ENCODE measurements around the gene NPTX2.

The NPTX2 gene

DNA sequence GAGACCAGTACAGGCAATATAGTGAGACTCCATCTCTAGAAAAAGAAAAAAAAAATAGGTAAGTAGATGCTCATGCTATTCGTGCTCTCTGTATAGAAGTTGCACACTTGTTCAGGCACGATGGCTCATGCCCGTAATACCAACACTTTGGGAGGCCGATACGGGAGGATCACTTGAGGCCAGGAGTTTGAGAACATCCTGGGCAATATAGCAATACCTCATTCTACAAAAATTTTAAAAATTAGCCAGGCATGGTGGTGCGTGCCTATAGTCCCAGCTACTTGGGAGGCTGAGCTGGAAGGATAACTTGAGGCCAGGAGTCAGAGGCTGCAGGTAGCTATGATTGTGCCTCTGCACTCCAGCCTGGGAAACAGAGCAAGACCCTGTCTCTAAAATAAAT lies 17.2 kb upstream of the NPTX2 start:
- Histone ChIP-seq H3K9ac (ENCODE audit: low read depth, low read length) (no peak overlapping the region), H3K4me1 (ENCODE audit: insufficient read depth, low read length) (no peaks in the 10 kb centered on the region), H4K20me1 (ENCODE audit: insufficient read depth, low read length) (no peaks in the 10 kb centered on the region), H3K27ac (ENCODE audit: low read length) (no peak overlapping the region), H3K9me3 (ENCODE audit: insufficient read depth, low read length, severe bottlenecking) (no peaks in the 10 kb centered on the region), H3K36me3 (ENCODE audit: insufficient read depth, low read length) (no peaks in the 10 kb centered on the region), H3K27me3 (ENCODE audit: insufficient read depth, low read length, poor library complexity) (no peaks in the 10 kb centered on the region), H3K4me2 (ENCODE audit: insufficient read depth, low read length) (no peak overlapping the region), H2AFZ (ENCODE audit: low read depth, low read length) (no peak overlapping the region), H3K4me3 (ENCODE audit: low read depth in 1 of 2, low read length in 2 of 2) (no peak overlapping the region), H3K79me2 (ENCODE audit: insufficient read depth, low read length) (no peaks in the 10 kb centered on the region)
- TF ChIP-seq EZH2 (IDR thresholded peaks at IDR 0.05; ENCODE audit: borderline replicate concordance, low read depth, low read length, severe bottlenecking) = no peak
- TF ChIP-seq, protein P1, sequence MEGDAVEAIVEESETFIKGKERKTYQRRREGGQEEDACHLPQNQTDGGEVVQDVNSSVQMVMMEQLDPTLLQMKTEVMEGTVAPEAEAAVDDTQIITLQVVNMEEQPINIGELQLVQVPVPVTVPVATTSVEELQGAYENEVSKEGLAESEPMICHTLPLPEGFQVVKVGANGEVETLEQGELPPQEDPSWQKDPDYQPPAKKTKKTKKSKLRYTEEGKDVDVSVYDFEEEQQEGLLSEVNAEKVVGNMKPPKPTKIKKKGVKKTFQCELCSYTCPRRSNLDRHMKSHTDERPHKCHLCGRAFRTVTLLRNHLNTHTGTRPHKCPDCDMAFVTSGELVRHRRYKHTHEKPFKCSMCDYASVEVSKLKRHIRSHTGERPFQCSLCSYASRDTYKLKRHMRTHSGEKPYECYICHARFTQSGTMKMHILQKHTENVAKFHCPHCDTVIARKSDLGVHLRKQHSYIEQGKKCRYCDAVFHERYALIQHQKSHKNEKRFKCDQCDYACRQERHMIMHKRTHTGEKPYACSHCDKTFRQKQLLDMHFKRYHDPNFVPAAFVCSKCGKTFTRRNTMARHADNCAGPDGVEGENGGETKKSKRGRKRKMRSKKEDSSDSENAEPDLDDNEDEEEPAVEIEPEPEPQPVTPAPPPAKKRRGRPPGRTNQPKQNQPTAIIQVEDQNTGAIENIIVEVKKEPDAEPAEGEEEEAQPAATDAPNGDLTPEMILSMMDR (IDR thresholded peaks at IDR 0.05; ENCODE audit: borderline replicate concordance, extremely low read depth, low read length, poor library complexity, severe bottlenecking) = no peak
- ATAC-seq (ENCODE audit: insufficient read depth, low read depth) = no peak
- no peak for DNase-seq

GRCh38 chr7:98602755-98603398 lies 14.2 kb upstream of the NPTX2 start:
- H2AFZ ChIP-seq (ENCODE audit: low read depth, low read length) = no peak overlapping the region
- TF ChIP-seq, protein P1 (IDR thresholded peaks at IDR 0.05; ENCODE audit: borderline replicate concordance, extremely low read depth, low read length, poor library complexity, severe bottlenecking) = no peak
- no peak for TF ChIP-seq EZH2 (IDR thresholded peaks at IDR 0.05; ENCODE audit: borderline replicate concordance, low read depth, low read length, severe bottlenecking)
- no peaks in the 10 kb centered on the region for H3K79me2 ChIP-seq (ENCODE audit: insufficient read depth, low read length)
- no peaks in the 10 kb centered on the region for H3K27me3 ChIP-seq (ENCODE audit: insufficient read depth, low read length, poor library complexity)
- no peaks in the 10 kb centered on the region for H4K20me1 ChIP-seq (ENCODE audit: insufficient read depth, low read length)
- H3K4me1 ChIP-seq (ENCODE audit: insufficient read depth, low read length) = no peaks in the 10 kb centered on the region
- DNase-seq = no peak
- no peak overlapping the region for H3K9ac ChIP-seq (ENCODE audit: low read depth, low read length)
- no peaks in the 10 kb centered on the region for H3K9me3 ChIP-seq (ENCODE audit: insufficient read depth, low read length, severe bottlenecking)
- H3K4me2 ChIP-seq (ENCODE audit: insufficient read depth, low read length) = no peak overlapping the region
- H3K4me3 ChIP-seq (ENCODE audit: low read depth in 1 of 2, low read length in 2 of 2) = no peak overlapping the region
- H3K27ac ChIP-seq (ENCODE audit: low read length) = no peak overlapping the region
- H3K36me3 ChIP-seq (ENCODE audit: insufficient read depth, low read length) = no peaks in the 10 kb centered on the region
- ATAC-seq (ENCODE audit: insufficient read depth, low read depth) = no peak

DNA sequence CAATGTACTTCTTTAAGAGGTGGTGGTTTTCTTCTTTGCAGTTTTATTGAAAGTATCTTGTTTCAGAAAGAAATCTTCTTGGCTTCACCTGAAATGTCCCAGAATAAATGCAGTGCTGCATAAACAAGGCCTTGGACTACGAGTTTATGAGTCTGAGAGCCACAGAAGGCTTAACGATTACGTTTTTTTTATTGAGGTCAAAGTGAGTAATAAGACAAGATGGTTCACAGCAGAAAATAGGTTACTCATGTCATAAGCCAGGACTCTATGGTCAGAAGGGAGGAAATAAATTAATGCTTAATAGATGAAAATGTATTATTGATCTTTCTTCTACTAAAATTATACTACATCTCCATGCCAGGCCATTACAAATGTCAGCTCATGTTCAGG lies 13.7 kb upstream of the NPTX2 start:
- H4K20me1 ChIP-seq (ENCODE audit: insufficient read depth, low read length) = no peaks in the 10 kb centered on the region
- H3K79me2 ChIP-seq (ENCODE audit: insufficient read depth, low read length) = no peaks in the 10 kb centered on the region
- TF ChIP-seq, protein P1 (IDR thresholded peaks at IDR 0.05; ENCODE audit: borderline replicate concordance, extremely low read depth, low read length, poor library complexity, severe bottlenecking) = no peak
- TF ChIP-seq EZH2 (IDR thresholded peaks at IDR 0.05; ENCODE audit: borderline replicate concordance, low read depth, low read length, severe bottlenecking) = no peak
- ATAC-seq (ENCODE audit: insufficient read depth, low read depth) (no peak), DNase-seq (no peak)
- no peaks in the 10 kb centered on the region for H3K9me3 ChIP-seq (ENCODE audit: insufficient read depth, low read length, severe bottlenecking)
- no peak overlapping the region for H3K4me3 ChIP-seq (ENCODE audit: low read depth in 1 of 2, low read length in 2 of 2)
- no peak overlapping the region for H3K27ac ChIP-seq (ENCODE audit: low read length)
- H3K36me3 ChIP-seq (ENCODE audit: insufficient read depth, low read length) = no peaks in the 10 kb centered on the region
- H3K9ac ChIP-seq (ENCODE audit: low read depth, low read length) = no peak overlapping the region
- no peak overlapping the region for H2AFZ ChIP-seq (ENCODE audit: low read depth, low read length)
- H3K27me3 ChIP-seq (ENCODE audit: insufficient read depth, low read length, poor library complexity) = no peaks in the 10 kb centered on the region
- H3K4me1 ChIP-seq (ENCODE audit: insufficient read depth, low read length) = no peaks in the 10 kb centered on the region
- H3K4me2 ChIP-seq (ENCODE audit: insufficient read depth, low read length) = no peak overlapping the region
